ENCODE results near the gene CPXM2.

Gene CPXM2

GRCh38 chr10:123891144-123892071 lies at the start of gene CPXM2:
TSS of gene CPXM2 (minus strand) at chr10:123891807. CDS start at chr10:123891659, 148 bp downstream.
- DNase-seq = no peak

- DNase-seq = no peak
Measured at GRCh38 chr10:123939591-123939990, 48.0 kb upstream of the CPXM2 start.

GRCh38 chr10:123938890-123939289 lies 47.3 kb upstream of the CPXM2 start:
- no peak for DNase-seq

- no peak for DNase-seq
Measured at GRCh38 chr10:123936426-123936825, 44.8 kb upstream of the CPXM2 start.

GRCh38 chr10:123935680-123936079 lies 44.1 kb upstream of the CPXM2 start:
- DNase-seq = no peak

GRCh38 chr10:123934846-123935245 lies 43.2 kb upstream of the CPXM2 start:
- DNase-seq = no peak

- no peak for DNase-seq
Measured at GRCh38 chr10:123930340-123931001, 38.9 kb upstream of the CPXM2 start.

- no peak for DNase-seq
Measured at GRCh38 chr10:123929791-123930190, 38.2 kb upstream of the CPXM2 start.

GRCh38 chr10:123928427-123928826 lies 36.8 kb upstream of the CPXM2 start:
- no peak for DNase-seq

GRCh38 chr10:123926401-123927264 lies 35.0 kb upstream of the CPXM2 start:
- peak; percentile 45 for DNase-seq

- no peak for DNase-seq
Measured at GRCh38 chr10:123922126-123922525, 30.5 kb upstream of the CPXM2 start.

GRCh38 chr10:123916775-123917174 lies 25.2 kb upstream of the CPXM2 start:
- no peak for DNase-seq

- DNase-seq = peak; percentile 14
Measured at GRCh38 chr10:123913688-123914268, 22.2 kb upstream of the CPXM2 start.

GRCh38 chr10:123912871-123913270 lies 21.3 kb upstream of the CPXM2 start:
- no peak for DNase-seq

- DNase-seq = no peak
Measured at GRCh38 chr10:123912466-123912865, 20.9 kb upstream of the CPXM2 start.

- DNase-seq = no peak
Measured at GRCh38 chr10:123911866-123912265, 20.3 kb upstream of the CPXM2 start.

- no peak for DNase-seq
Measured at GRCh38 chr10:123909866-123910265, 18.3 kb upstream of the CPXM2 start.

GRCh38 chr10:123909426-123909825 lies 17.8 kb upstream of the CPXM2 start:
- no peak for DNase-seq

GRCh38 chr10:123908379-123908778 lies 16.8 kb upstream of the CPXM2 start:
- no peak for DNase-seq

- DNase-seq = no peak
Measured at GRCh38 chr10:123906884-123907652, 15.5 kb upstream of the CPXM2 start.

- DNase-seq = no peak
Measured at GRCh38 chr10:123906296-123906695, 14.7 kb upstream of the CPXM2 start.

- DNase-seq = no peak
Measured at GRCh38 chr10:123904834-123905409, 13.3 kb upstream of the CPXM2 start.
